HEK293 (cell line): ENCODE measurements around the gene LRFN2.

Source experiments
- CTCF ChIA-PET: fragments of 350-600 bp; formaldehyde crosslinking; extraction: SDS; loops from one replicate; lab custom pipeline; 2021; ENCODE audit warnings: antibody characterized with exemption; lab: Yijun Ruan, JAX
- POLR2A ChIA-PET: fragments of 300-600 bp; formaldehyde crosslinking; extraction: SDS; loops from one replicate; lab custom pipeline; 2020; ENCODE audit warnings: antibody characterized with exemption, inconsistent platforms; lab: Yijun Ruan, JAX
- H3K27ac ChIP-seq: fragments of 200-500 bp; sonication (Bioruptor generic); 2 replicates; pipeline ENCODE4 v1.5.1; 2014; ENCODE audit warnings: low read depth, low read length, control low read depth, inconsistent platforms; ENCODE audit errors: extremely low read depth
- H3K36me3 ChIP-seq, 2 experiments: fragments of 200-500 bp in 1 of 2; sonication (Bioruptor generic) in 1 of 2; 1 replicate in 1 of 2; 2 replicates in 1 of 2; pipeline ENCODE4 v1.5.1; 2014 to 2017; ENCODE audit warnings: inconsistent platforms in 2 of 2, low read length in 2 of 2; ENCODE audit not compliant: control insufficient read depth in 2 of 2, insufficient read depth in 1 of 2
- H3K4me1 ChIP-seq: fragments of 200-500 bp; sonication (Bioruptor generic); 2 replicates; pipeline ENCODE4 v1.5.1; 2014; ENCODE audit warnings: mild to moderate bottlenecking, low read length, inconsistent platforms; ENCODE audit not compliant: control insufficient read depth, insufficient read depth
- H3K4me3 ChIP-seq: 2 replicates; pipeline ENCODE4 v1.5.1; 2011; ENCODE audit warnings: low read depth, mild to moderate bottlenecking, control low read depth, low read length, moderate library complexity
- H3K9me3 ChIP-seq: fragments of 200-500 bp; sonication (Bioruptor generic); 2 replicates; pipeline ENCODE4 v1.5.1; 2014; ENCODE audit warnings: low read depth, low read length, inconsistent platforms; ENCODE audit not compliant: control insufficient read depth, insufficient read depth
- KLF10 ChIP-seq: fragments of 450-650 bp; IDR thresholded peaks from 2 replicates; pipeline ENCODE4 v1.5.1; 2018; ENCODE audit warnings: missing biosample characterization, mild to moderate bottlenecking, missing genetic modification characterization
- OSR2 ChIP-seq: fragments of 450-650 bp; formaldehyde crosslinking; IDR thresholded peaks from 2 replicates; pipeline ENCODE4 v1.5.1; 2016; ENCODE audit warnings: missing biosample characterization, missing genetic modification characterization
- PRDM2 ChIP-seq: fragments of 450-650 bp; formaldehyde crosslinking; IDR thresholded peaks from 2 replicates; pipeline ENCODE4 v1.5.1; 2016; ENCODE audit warnings: missing biosample characterization, missing genetic modification characterization, borderline replicate concordance
- REPIN1 ChIP-seq: fragments of 450-650 bp; formaldehyde crosslinking; IDR thresholded peaks from 2 replicates; pipeline ENCODE4 v1.5.1; 2017; ENCODE audit warnings: missing biosample characterization, missing genetic modification characterization, low read depth
- TRIM28 ChIP-seq: IDR thresholded peaks from 2 replicates; pipeline ENCODE4 v1.6.1; 2011; ENCODE audit warnings: low read length, control low read depth, borderline replicate concordance
- ZBTB1 ChIP-seq: fragments of 450-650 bp; formaldehyde crosslinking; IDR thresholded peaks from 2 replicates; pipeline ENCODE4 v1.5.1; 2016; ENCODE audit warnings: missing biosample characterization, missing genetic modification characterization
- ZBTB48 ChIP-seq: fragments of 450-650 bp; formaldehyde crosslinking; IDR thresholded peaks from 2 replicates; pipeline ENCODE4 v1.5.1; 2016; ENCODE audit warnings: missing biosample characterization, missing genetic modification characterization
- ZFP69B ChIP-seq: fragments of 450-650 bp; formaldehyde crosslinking; IDR thresholded peaks from 2 replicates; pipeline ENCODE4 v1.5.1; 2016; ENCODE audit warnings: missing biosample characterization, missing genetic modification characterization
- ZNF10 ChIP-seq: fragments of 450-650 bp; formaldehyde crosslinking; IDR thresholded peaks from 2 replicates; pipeline ENCODE4 v1.5.1; 2017; ENCODE audit warnings: missing biosample characterization, missing genetic modification characterization
- ZNF140 ChIP-seq: fragments of 450-650 bp; formaldehyde crosslinking; IDR thresholded peaks from 2 replicates; pipeline ENCODE4 v1.5.1; 2016; ENCODE audit warnings: missing biosample characterization, missing genetic modification characterization
- ZNF184 ChIP-seq: fragments of 450-650 bp; IDR thresholded peaks from 2 replicates; pipeline ENCODE4 v1.5.1; 2018; ENCODE audit warnings: missing biosample characterization, mild to moderate bottlenecking, missing genetic modification characterization
- ZNF596 ChIP-seq: fragments of 450-650 bp; IDR thresholded peaks from 2 replicates; pipeline ENCODE4 v1.5.0; 2018; ENCODE audit warnings: missing biosample characterization, mild to moderate bottlenecking, missing genetic modification characterization, moderate library complexity
- ZNF624 ChIP-seq: fragments of 450-650 bp; formaldehyde crosslinking; IDR thresholded peaks from 2 replicates; pipeline ENCODE4 v1.5.1; 2017; ENCODE audit warnings: missing biosample characterization, missing genetic modification characterization
- ZNF629 ChIP-seq: fragments of 450-650 bp; formaldehyde crosslinking; IDR thresholded peaks from 2 replicates; pipeline ENCODE4 v1.5.1; 2017; ENCODE audit warnings: missing biosample characterization, missing genetic modification characterization
- ZNF654 ChIP-seq: fragments of 450-650 bp; formaldehyde crosslinking; IDR thresholded peaks from 2 replicates; pipeline ENCODE4 v1.5.1; 2016; ENCODE audit warnings: low read depth, missing biosample characterization, missing genetic modification characterization
- ZNF660 ChIP-seq: fragments of 450-650 bp; IDR thresholded peaks from 2 replicates; pipeline ENCODE4 v1.5.1; 2018; ENCODE audit warnings: missing biosample characterization, mild to moderate bottlenecking, missing genetic modification characterization
- ZNF664 ChIP-seq: fragments of 450-650 bp; formaldehyde crosslinking; IDR thresholded peaks from 2 replicates; pipeline ENCODE4 v1.5.1; 2016; ENCODE audit warnings: missing biosample characterization, missing genetic modification characterization
- ZNF704 ChIP-seq: fragments of 450-650 bp; formaldehyde crosslinking; IDR thresholded peaks from 2 replicates; pipeline ENCODE4 v1.5.1; 2016; ENCODE audit warnings: missing biosample characterization, missing genetic modification characterization
- TF ChIP-seq, protein P1 (sequence below): fragments of 450-650 bp; formaldehyde crosslinking; conservative IDR thresholded peaks from 2 replicates; pipeline ENCODE4 v1.5.1; 2016; ENCODE audit warnings: low read depth, missing biosample characterization, missing genetic modification characterization
- TF ChIP-seq, protein P2 (sequence below): fragments of 450-650 bp; formaldehyde crosslinking; IDR thresholded peaks from 2 replicates; pipeline ENCODE4 v1.5.1; 2016; ENCODE audit warnings: missing biosample characterization, missing genetic modification characterization, low read depth

LRFN2 gene

GRCh38 chr6:40395066-40395697 is 192.0 kb downstream of the LRFN2 start (continued):
- no peak for TF ChIP-seq ZBTB1 (tag by site-specific recombination)
- no peak for TF ChIP-seq ZNF140 (tag by site-specific recombination)
- no peak for TF ChIP-seq ZNF629 (tag by site-specific recombination)
- TF ChIP-seq ZNF664 (tag by site-specific recombination), result no peak
- TF ChIP-seq TRIM28, result no peak
- TF ChIP-seq ZBTB48, result no peak
- TF ChIP-seq OSR2 (tag by site-specific recombination), result no peak
- no peak for TF ChIP-seq ZFP69B (tag by site-specific recombination)

- TF ChIP-seq ZNF10 (tag by site-specific recombination) (no peak), ZNF184 (tag by site-specific recombination) (no peak), ZNF624 (tag by site-specific recombination) (no peak), ZNF654 (tag by site-specific recombination) (no peak)
- TF ChIP-seq, all 188 proteins: peak for 0
- Histone ChIP-seq H3K4me3 (no peak overlapping the region), H3K36me3 (no peaks in the 10 kb centered on the region), H3K27ac (no peak overlapping the region), H3K4me1 (no peaks in the 10 kb centered on the region), H3K9me3 (no peaks in the 10 kb centered on the region)
- CTCF ChIA-PET, result no interaction called here
- POLR2A ChIA-PET, result no interaction called here
Observed at GRCh38 chr6:40394381-40394780, 192.8 kb downstream of the LRFN2 start.

- no peak overlapping the region for H3K27ac ChIP-seq
- H3K4me1 ChIP-seq, result no peaks in the 10 kb centered on the region
- CTCF ChIA-PET, result no interaction called here
- POLR2A ChIA-PET, result no interaction called here
- no peak overlapping the region for H3K4me3 ChIP-seq
- H3K9me3 ChIP-seq, result no peaks in the 10 kb centered on the region
- no peaks in the 10 kb centered on the region for H3K36me3 ChIP-seq
- TF ChIP-seq, protein P1, sequence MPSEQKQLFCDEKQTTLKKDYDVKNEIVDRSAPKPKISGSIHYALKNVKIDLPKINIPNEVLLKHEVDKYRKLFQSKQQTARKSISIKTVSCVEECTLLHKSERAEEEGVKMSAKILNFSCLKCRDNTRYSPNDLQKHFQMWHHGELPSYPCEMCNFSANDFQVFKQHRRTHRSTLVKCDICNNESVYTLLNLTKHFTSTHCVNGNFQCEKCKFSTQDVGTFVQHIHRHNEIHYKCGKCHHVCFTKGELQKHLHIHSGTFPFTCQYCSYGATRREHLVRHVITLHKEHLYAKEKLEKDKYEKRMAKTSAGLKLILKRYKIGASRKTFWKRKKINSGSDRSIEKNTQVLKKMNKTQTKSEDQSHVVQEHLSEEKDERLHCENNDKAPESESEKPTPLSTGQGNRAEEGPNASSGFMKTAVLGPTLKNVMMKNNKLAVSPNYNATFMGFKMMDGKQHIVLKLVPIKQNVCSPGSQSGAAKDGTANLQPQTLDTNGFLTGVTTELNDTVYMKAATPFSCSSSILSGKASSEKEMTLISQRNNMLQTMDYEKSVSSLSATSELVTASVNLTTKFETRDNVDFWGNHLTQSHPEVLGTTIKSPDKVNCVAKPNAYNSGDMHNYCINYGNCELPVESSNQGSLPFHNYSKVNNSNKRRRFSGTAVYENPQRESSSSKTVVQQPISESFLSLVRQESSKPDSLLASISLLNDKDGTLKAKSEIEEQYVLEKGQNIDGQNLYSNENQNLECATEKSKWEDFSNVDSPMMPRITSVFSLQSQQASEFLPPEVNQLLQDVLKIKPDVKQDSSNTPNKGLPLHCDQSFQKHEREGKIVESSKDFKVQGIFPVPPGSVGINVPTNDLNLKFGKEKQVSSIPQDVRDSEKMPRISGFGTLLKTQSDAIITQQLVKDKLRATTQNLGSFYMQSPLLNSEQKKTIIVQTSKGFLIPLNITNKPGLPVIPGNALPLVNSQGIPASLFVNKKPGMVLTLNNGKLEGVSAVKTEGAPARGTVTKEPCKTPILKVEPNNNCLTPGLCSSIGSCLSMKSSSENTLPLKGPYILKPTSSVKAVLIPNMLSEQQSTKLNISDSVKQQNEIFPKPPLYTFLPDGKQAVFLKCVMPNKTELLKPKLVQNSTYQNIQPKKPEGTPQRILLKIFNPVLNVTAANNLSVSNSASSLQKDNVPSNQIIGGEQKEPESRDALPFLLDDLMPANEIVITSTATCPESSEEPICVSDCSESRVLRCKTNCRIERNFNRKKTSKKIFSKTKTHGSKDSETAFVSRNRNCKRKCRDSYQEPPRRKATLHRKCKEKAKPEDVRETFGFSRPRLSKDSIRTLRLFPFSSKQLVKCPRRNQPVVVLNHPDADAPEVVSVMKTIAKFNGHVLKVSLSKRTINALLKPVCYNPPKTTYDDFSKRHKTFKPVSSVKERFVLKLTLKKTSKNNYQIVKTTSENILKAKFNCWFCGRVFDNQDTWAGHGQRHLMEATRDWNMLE (tag by site-specific recombination), result no peak
- TF ChIP-seq ZNF660 (tag by site-specific recombination) (no peak), REPIN1 (tag by site-specific recombination) (no peak), ZNF704 (tag by site-specific recombination) (no peak), ZNF596 (tag by site-specific recombination) (no peak), KLF10 (tag by site-specific recombination) (no peak), PRDM2 (tag by site-specific recombination) (no peak)
- TF ChIP-seq, protein P2, sequence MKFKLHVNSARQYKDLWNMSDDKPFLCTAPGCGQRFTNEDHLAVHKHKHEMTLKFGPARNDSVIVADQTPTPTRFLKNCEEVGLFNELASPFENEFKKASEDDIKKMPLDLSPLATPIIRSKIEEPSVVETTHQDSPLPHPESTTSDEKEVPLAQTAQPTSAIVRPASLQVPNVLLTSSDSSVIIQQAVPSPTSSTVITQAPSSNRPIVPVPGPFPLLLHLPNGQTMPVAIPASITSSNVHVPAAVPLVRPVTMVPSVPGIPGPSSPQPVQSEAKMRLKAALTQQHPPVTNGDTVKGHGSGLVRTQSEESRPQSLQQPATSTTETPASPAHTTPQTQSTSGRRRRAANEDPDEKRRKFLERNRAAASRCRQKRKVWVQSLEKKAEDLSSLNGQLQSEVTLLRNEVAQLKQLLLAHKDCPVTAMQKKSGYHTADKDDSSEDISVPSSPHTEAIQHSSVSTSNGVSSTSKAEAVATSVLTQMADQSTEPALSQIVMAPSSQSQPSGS, result no peak
Observed at GRCh38 chr6:40393641-40394040, 193.5 kb downstream of the LRFN2 start.
